SJSA1 (cell line): ENCODE data around the gene CCDC178. TPM values are rescaled to one million over a fixed set of nuclear protein-coding genes. Genes with fewer than 3 reads are reported as not detected.
"Not testable (repeated sequence)": the region's sequence is repeated elsewhere in the genome, so short reads cannot be mapped to it uniquely, and the experiment has no call there.

Experiments
- DNase-seq, 2 experiments: peaks; one replicate each; pipeline ENCODE4 v3.0.0-alpha.2; 2015 to 2020; ENCODE audit warnings: low spot score in 2 of 2, low read depth in 1 of 2
- H3K27ac ChIP-seq: fragments of 250-450 bp; sonication (Bioruptor Pico); 2 replicates; pipeline ENCODE4 v1.5.1; 2020; ENCODE audit warnings: mild to moderate bottlenecking, moderate library complexity
- H3K27me3 ChIP-seq: fragments of 250-450 bp; sonication (Bioruptor Pico); replicated peaks from 2 replicates; pipeline ENCODE4 v1.5.1; 2020; ENCODE audit warnings: mild to moderate bottlenecking, moderate library complexity
- H3K36me3 ChIP-seq: fragments of 250-450 bp; sonication (Bioruptor Pico); 2 replicates; pipeline ENCODE4 v1.5.1; 2020; ENCODE audit warnings: mild to moderate bottlenecking
- H3K4me1 ChIP-seq: fragments of 250-450 bp; sonication (Bioruptor Pico); replicated peaks from 2 replicates; pipeline ENCODE4 v1.6.1; 2021; ENCODE audit warnings: mild to moderate bottlenecking
- H3K4me3 ChIP-seq: fragments of 250-450 bp; sonication (Bioruptor Pico); 2 replicates; pipeline ENCODE4 v1.5.1; 2020; ENCODE audit warnings: mild to moderate bottlenecking
- H3K9me3 ChIP-seq: fragments of 250-450 bp; sonication (Bioruptor Pico); replicated peaks from 2 replicates; pipeline ENCODE4 v1.5.1; 2020; ENCODE audit warnings: mild to moderate bottlenecking
- total RNA-seq: library from RNA; depleted of rRNA; stranded (reverse); fragments of >200 nt; shearing (Covaris generic); gene quantifications from 2 replicates; pipeline ENCODE4 v1.2.3, GENCODE V29; 2014

The CCDC178 gene
- total RNA-seq, 1 experiment from 2014 or later = not detected

GRCh38 chr18:33164121-33164520, 276.4 kb downstream of the CCDC178 start:
- not testable (repeated sequence) for H3K4me3 ChIP-seq, H3K9me3 ChIP-seq, H3K27me3 ChIP-seq, H3K36me3 ChIP-seq, DNase-seq, H3K4me1 ChIP-seq, H3K27ac ChIP-seq

- no peaks in the 10 kb centered on the region for H3K9me3 ChIP-seq
- no peak for DNase-seq
These were observed 279.4 kb downstream of the CCDC178 start for GRCh38 chr18:33161131-33161530.

GRCh38 chr18:33159151-33159550, 281.4 kb downstream of the CCDC178 start:
- no peak overlapping the region for H3K4me3 ChIP-seq
- no peaks in the 10 kb centered on the region for H3K4me1 ChIP-seq
- H3K9me3 ChIP-seq = no peaks in the 10 kb centered on the region
- no peak overlapping the region for H3K27ac ChIP-seq
- no peaks in the 10 kb centered on the region for H3K36me3 ChIP-seq
- DNase-seq = no peak
- H3K27me3 ChIP-seq = no peaks in the 10 kb centered on the region

More at GRCh38 chr18:33161131-33161530, 279.4 kb downstream of the CCDC178 start:
- Histone ChIP-seq H3K27ac (no peak overlapping the region), H3K36me3 (no peaks in the 10 kb centered on the region), H3K4me1 (no peaks in the 10 kb centered on the region), H3K4me3 (no peak overlapping the region), H3K27me3 (no peaks in the 10 kb centered on the region)

- Histone ChIP-seq H3K27ac (no peak overlapping the region), H3K27me3 (no peaks in the 10 kb centered on the region), H3K9me3 (no peaks in the 10 kb centered on the region), H3K4me3 (no peak overlapping the region), H3K4me1 (no peaks in the 10 kb centered on the region), H3K36me3 (no peaks in the 10 kb centered on the region)
- DNase-seq = no peak
These were observed 282.6 kb downstream of the CCDC178 start for GRCh38 chr18:33157893-33158292.

- H3K4me1 ChIP-seq = no peaks in the 10 kb centered on the region
- no peak overlapping the region for H3K27ac ChIP-seq
- no peak overlapping the region for H3K4me3 ChIP-seq
- DNase-seq = no peak
- H3K27me3 ChIP-seq = no peaks in the 10 kb centered on the region
- H3K36me3 ChIP-seq = no peaks in the 10 kb centered on the region
- H3K9me3 ChIP-seq = no peaks in the 10 kb centered on the region
These were observed 283.5 kb downstream of the CCDC178 start for GRCh38 chr18:33156906-33157470.

GRCh38 chr18:33154049-33154448, 286.5 kb downstream of the CCDC178 start:
- no peak for DNase-seq
- H3K27ac ChIP-seq = no peak overlapping the region
- H3K4me3 ChIP-seq = no peak overlapping the region
- no peaks in the 10 kb centered on the region for H3K9me3 ChIP-seq
- H3K27me3 ChIP-seq = no peaks in the 10 kb centered on the region
- H3K4me1 ChIP-seq = no peaks in the 10 kb centered on the region
- H3K36me3 ChIP-seq = no peaks in the 10 kb centered on the region

GRCh38 chr18:33152376-33152775, 288.1 kb downstream of the CCDC178 start:
- DNase-seq = no peak
- Histone ChIP-seq H3K4me1 (no peaks in the 10 kb centered on the region), H3K4me3 (no peak overlapping the region), H3K9me3 (no peaks in the 10 kb centered on the region), H3K27me3 (no peaks in the 10 kb centered on the region), H3K36me3 (no peaks in the 10 kb centered on the region), H3K27ac (no peak overlapping the region)

- not testable (repeated sequence) for H3K4me3 ChIP-seq
These were observed 292.7 kb downstream of the CCDC178 start for GRCh38 chr18:33147811-33148210.

GRCh38 chr18:33146014-33146413, 294.5 kb downstream of the CCDC178 start:
- no peak for DNase-seq
- Histone ChIP-seq H3K27me3 (no peaks in the 10 kb centered on the region), H3K36me3 (no peaks in the 10 kb centered on the region), H3K27ac (no peak overlapping the region), H3K4me1 (no peaks in the 10 kb centered on the region), H3K9me3 (no peaks in the 10 kb centered on the region), H3K4me3 (no peak overlapping the region)

More at GRCh38 chr18:33147811-33148210, 292.7 kb downstream of the CCDC178 start:
- H3K27ac ChIP-seq, H3K4me1 ChIP-seq, H3K27me3 ChIP-seq, H3K9me3 ChIP-seq, DNase-seq, H3K36me3 ChIP-seq: not testable (repeated sequence)

- Histone ChIP-seq H3K9me3 (no peaks in the 10 kb centered on the region), H3K27ac (no peak overlapping the region), H3K27me3 (no peaks in the 10 kb centered on the region)
These were observed 304.4 kb downstream of the CCDC178 start for GRCh38 chr18:33135951-33136660.

GRCh38 chr18:33132657-33133056, 307.9 kb downstream of the CCDC178 start:
- no peaks in the 10 kb centered on the region for H3K36me3 ChIP-seq
- H3K27ac ChIP-seq = no peak overlapping the region

More at GRCh38 chr18:33135951-33136660, 304.4 kb downstream of the CCDC178 start:
- H3K4me3 ChIP-seq = no peak overlapping the region
- no peak for DNase-seq
- no peaks in the 10 kb centered on the region for H3K4me1 ChIP-seq
- no peaks in the 10 kb centered on the region for H3K36me3 ChIP-seq

GRCh38 chr18:33128581-33128980, 311.9 kb downstream of the CCDC178 start:
- H3K27ac ChIP-seq = no peak overlapping the region
- DNase-seq = no peak
- no peaks in the 10 kb centered on the region for H3K27me3 ChIP-seq
- no peaks in the 10 kb centered on the region for H3K9me3 ChIP-seq
- no peaks in the 10 kb centered on the region for H3K36me3 ChIP-seq
- H3K4me1 ChIP-seq = no peaks in the 10 kb centered on the region
- H3K4me3 ChIP-seq = no peak overlapping the region

More at GRCh38 chr18:33132657-33133056, 307.9 kb downstream of the CCDC178 start:
- Histone ChIP-seq H3K4me3 (no peak overlapping the region), H3K4me1 (no peaks in the 10 kb centered on the region), H3K9me3 (no peaks in the 10 kb centered on the region), H3K27me3 (no peaks in the 10 kb centered on the region)
- no peak for DNase-seq

GRCh38 chr18:33123862-33124518, 316.5 kb downstream of the CCDC178 start:
- H3K9me3 ChIP-seq = no peaks in the 10 kb centered on the region
- H3K27ac ChIP-seq = no peak overlapping the region
- DNase-seq = no peak
- H3K36me3 ChIP-seq = no peaks in the 10 kb centered on the region
- no peaks in the 10 kb centered on the region for H3K4me1 ChIP-seq
- no peak overlapping the region for H3K4me3 ChIP-seq
- no peaks in the 10 kb centered on the region for H3K27me3 ChIP-seq

GRCh38 chr18:33116376-33116775, 324.1 kb downstream of the CCDC178 start:
- no peak for DNase-seq
- Histone ChIP-seq H3K9me3 (no peaks in the 10 kb centered on the region), H3K36me3 (no peaks in the 10 kb centered on the region), H3K27me3 (no peaks in the 10 kb centered on the region), H3K4me3 (no peak overlapping the region), H3K4me1 (no peaks in the 10 kb centered on the region), H3K27ac (no peak overlapping the region)
